Measurements from ENCODE around the gene GOLGA8J.

DNA sequence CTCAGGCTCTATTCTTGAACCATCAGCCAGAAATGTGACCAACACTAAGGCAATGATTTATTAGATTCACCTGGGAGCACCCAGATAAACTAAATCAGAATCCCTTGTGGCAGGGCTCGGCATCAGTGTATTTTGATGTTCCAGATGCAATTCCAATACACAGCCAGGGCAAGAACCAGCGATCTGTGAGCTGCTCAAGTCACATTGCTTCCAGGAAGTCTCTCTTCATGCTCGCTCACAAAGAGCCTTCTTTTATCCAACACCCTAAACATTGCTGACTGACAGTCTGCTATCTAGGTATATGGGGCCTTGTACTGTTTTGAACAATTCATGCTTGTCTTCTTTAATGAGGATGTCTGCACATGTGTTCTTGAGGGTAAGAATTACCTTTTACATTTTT lies 40.9 kb upstream of the GOLGA8J start:
- no peak for TF ChIP-seq POLR2A (IDR thresholded peaks at IDR 0.05; ENCODE audit: low read length)
- TF ChIP-seq GATA1 (IDR thresholded peaks at IDR 0.05; ENCODE audit: low read depth, low read length): no peak
